Measurements from ENCODE around the gene ZNF787.
A peak's percentile ranks its signal among the peaks of the same experiment; 100 is the strongest.
"Not testable (repeated sequence)": the region's sequence is repeated elsewhere in the genome, so short reads cannot be mapped to it uniquely, and the experiment has no call there.

The ZNF787 gene

DNA sequence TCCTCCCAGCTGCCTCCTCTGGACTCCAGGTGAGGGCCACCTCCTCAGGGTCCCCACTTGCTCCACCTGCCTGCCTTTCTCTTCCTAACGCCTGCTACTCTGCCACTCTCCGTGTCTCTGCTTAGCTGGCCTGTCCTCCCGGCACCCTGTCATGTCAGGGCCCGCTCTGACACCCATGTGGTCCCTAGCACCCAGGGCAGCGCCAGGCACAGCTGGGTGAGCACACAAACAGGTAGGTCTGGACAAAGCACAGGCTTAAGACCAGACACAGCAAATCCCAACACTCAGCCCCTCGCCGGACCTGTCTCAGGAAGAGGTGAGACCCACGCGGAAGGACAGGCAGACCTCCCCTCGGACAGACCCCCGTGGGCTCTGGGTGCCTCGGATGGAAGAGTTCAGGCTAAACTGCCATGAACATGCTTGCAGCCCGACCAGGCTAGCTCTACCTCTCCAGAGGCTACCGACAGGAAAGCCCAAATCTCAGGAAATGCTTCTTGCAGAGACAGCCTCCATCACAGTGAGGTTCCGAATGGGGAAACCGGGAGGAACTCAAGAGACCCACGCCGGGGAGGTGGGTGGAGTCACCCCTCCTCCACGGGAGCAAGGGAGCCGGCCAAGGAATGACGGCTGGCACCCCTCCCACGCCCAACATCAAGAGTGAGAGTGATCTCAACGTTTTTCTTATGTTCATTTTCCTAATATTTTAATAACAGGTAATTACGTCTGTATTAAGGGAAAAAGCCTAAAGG lies 12.5 kb downstream of the ZNF787 start:
- Histone ChIP-seq H3K9ac (ENCODE audit: low read depth, low read length) (no peak overlapping the region), H3K27me3 (ENCODE audit: control insufficient read depth, insufficient read depth, low read length) (no peaks in the 10 kb centered on the region), H3K4me2 (ENCODE audit: low read length) (peak overlapping the region; percentile 55), H3K4me1 (ENCODE audit: control insufficient read depth, insufficient read depth, low read length) (peaks cover 37% of the 10 kb centered on the region), H3K36me3 (ENCODE audit: insufficient read depth, low read length) (peaks cover 16% of the 10 kb centered on the region), H3K9me3 (replicated peaks; ENCODE audit: low read length) (no peaks in the 10 kb centered on the region), H3K4me3 (ENCODE audit: low read length) (no peak overlapping the region)

GRCh38 chr19:56107626-56108351 lies 13.3 kb downstream of the ZNF787 start:
- H3K9me3 ChIP-seq (replicated peaks; ENCODE audit: low read length): no peaks in the 10 kb centered on the region
- no peak overlapping the region for H3K4me2 ChIP-seq (ENCODE audit: low read length)
- no peak overlapping the region for H3K9ac ChIP-seq (ENCODE audit: low read depth, low read length)
- peaks cover 37% of the 10 kb centered on the region for H3K4me1 ChIP-seq (ENCODE audit: control insufficient read depth, insufficient read depth, low read length)
- no peak overlapping the region for H3K4me3 ChIP-seq (ENCODE audit: low read length)
- no peaks in the 10 kb centered on the region for H3K27me3 ChIP-seq (ENCODE audit: control insufficient read depth, insufficient read depth, low read length)
- peaks cover 16% of the 10 kb centered on the region for H3K36me3 ChIP-seq (ENCODE audit: insufficient read depth, low read length)

- H3K4me1 ChIP-seq (ENCODE audit: control insufficient read depth, insufficient read depth, low read length): peaks cover 34% of the 10 kb centered on the region
- H3K27me3 ChIP-seq (ENCODE audit: control insufficient read depth, insufficient read depth, low read length): no peaks in the 10 kb centered on the region
- no peak overlapping the region for H3K4me3 ChIP-seq (ENCODE audit: low read length)
- peaks cover 19% of the 10 kb centered on the region for H3K36me3 ChIP-seq (ENCODE audit: insufficient read depth, low read length)
- no peaks in the 10 kb centered on the region for H3K9me3 ChIP-seq (replicated peaks; ENCODE audit: low read length)
- H3K4me2 ChIP-seq (ENCODE audit: low read length): no peak overlapping the region
- H3K9ac ChIP-seq (ENCODE audit: low read depth, low read length): no peak overlapping the region
Observed at GRCh38 chr19:56106993-56107392, 14.1 kb downstream of the ZNF787 start.

DNA sequence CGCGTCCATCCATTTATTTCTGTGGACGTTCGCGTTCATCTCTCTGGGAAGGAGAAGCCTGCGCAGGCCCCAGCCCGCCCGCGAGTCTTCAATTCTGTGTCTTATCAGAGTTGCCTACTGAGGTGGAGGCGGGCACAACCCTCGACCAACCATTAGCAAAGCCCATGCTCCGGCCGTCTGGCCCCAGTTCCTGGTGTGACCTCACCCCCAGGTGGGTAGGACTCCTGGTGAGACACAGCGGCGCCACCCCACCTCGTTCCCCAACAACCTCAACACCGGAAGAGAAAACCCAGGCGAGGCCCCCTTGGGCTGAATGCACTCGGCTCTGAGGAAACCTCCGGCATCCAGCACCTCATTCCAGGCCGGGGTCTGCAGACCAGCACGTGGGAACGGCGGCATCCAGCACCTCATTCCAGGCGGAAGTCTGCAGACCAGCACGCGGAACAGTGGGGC lies 14.7 kb downstream of the ZNF787 start:
- Histone ChIP-seq H3K9ac (ENCODE audit: low read depth, low read length) (no peak overlapping the region), H3K4me1 (ENCODE audit: control insufficient read depth, insufficient read depth, low read length) (peaks cover 28% of the 10 kb centered on the region), H3K27me3 (ENCODE audit: control insufficient read depth, insufficient read depth, low read length) (no peaks in the 10 kb centered on the region), H3K4me3 (ENCODE audit: low read length) (no peak overlapping the region), H3K4me2 (ENCODE audit: low read length) (no peak overlapping the region), H3K9me3 (replicated peaks; ENCODE audit: low read length) (no peaks in the 10 kb centered on the region), H3K36me3 (ENCODE audit: insufficient read depth, low read length) (peaks cover 24% of the 10 kb centered on the region)

- peaks cover 23% of the 10 kb centered on the region for H3K4me1 ChIP-seq (ENCODE audit: control insufficient read depth, insufficient read depth, low read length)
- peaks cover 27% of the 10 kb centered on the region for H3K36me3 ChIP-seq (ENCODE audit: insufficient read depth, low read length)
- H3K4me2 ChIP-seq (ENCODE audit: low read length); H3K27me3 ChIP-seq (ENCODE audit: control insufficient read depth, insufficient read depth, low read length); H3K9ac ChIP-seq (ENCODE audit: low read depth, low read length); H3K9me3 ChIP-seq (replicated peaks; ENCODE audit: low read length); H3K4me3 ChIP-seq (ENCODE audit: low read length): not testable (repeated sequence)
Observed at GRCh38 chr19:56105831-56106396, 15.2 kb downstream of the ZNF787 start.

DNA sequence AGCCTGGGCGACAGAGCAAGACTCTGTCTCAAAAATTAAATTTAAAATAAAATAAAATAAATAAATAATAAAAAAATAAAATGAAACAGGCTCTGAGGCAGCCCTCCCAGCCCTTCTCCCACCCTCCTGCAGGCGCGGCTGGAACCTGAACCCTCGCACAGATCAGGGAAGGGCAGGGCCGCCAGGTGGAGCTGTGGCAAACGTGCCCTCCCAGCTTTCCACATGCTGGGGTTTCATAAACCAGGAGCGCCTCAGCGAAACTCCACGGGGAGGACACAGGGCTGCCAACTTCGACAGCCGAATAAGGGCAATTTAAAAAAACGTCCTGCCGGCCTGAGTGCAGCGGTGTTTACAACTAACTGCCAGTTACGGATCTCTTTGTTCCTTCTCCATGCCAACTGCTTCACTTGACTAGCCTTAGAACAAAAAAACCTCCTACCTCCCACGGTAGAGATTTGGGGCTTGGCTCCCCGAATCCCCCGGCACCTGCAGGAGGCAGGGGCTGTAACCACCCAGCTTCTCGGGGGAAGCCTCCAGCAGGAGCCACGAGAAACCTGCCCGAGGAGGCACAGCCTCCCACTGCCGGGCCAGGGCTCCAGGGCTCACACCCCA lies 15.9 kb downstream of the ZNF787 start:
- no peak overlapping the region for H3K9ac ChIP-seq (ENCODE audit: low read depth, low read length)
- H3K36me3 ChIP-seq (ENCODE audit: insufficient read depth, low read length): peaks cover 25% of the 10 kb centered on the region
- H3K4me1 ChIP-seq (ENCODE audit: control insufficient read depth, insufficient read depth, low read length): peaks cover 18% of the 10 kb centered on the region
- H3K4me2 ChIP-seq (ENCODE audit: low read length): peak overlapping the region; percentile 42
- H3K9me3 ChIP-seq (replicated peaks; ENCODE audit: low read length): no peaks in the 10 kb centered on the region
- H3K4me3 ChIP-seq (ENCODE audit: low read length): no peak overlapping the region
- H3K27me3 ChIP-seq (ENCODE audit: control insufficient read depth, insufficient read depth, low read length): no peaks in the 10 kb centered on the region

DNA sequence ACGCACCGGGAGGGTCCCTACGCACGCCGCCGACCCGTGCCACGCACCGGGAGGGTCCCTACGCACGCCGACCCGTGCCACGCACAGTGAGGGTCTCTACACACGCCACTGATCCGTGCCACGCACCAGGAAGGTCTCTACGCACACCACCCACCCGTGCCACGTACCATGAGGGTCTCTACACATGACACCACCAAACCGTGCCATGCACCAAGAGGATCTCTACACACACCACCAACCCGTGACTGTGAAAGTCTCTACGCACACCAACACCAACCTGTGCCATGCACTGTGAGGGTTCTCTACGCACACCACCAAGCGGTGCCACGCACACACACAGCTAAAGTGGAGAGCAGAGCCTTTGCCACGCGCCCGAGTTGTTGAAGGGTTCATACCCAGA lies 16.7 kb downstream of the ZNF787 start:
- no peak overlapping the region for H3K4me3 ChIP-seq (ENCODE audit: low read length)
- H3K9ac ChIP-seq (ENCODE audit: low read depth, low read length): no peak overlapping the region
- H3K36me3 ChIP-seq (ENCODE audit: insufficient read depth, low read length): peaks cover 25% of the 10 kb centered on the region
- peaks cover 17% of the 10 kb centered on the region for H3K4me1 ChIP-seq (ENCODE audit: control insufficient read depth, insufficient read depth, low read length)
- H3K27me3 ChIP-seq (ENCODE audit: control insufficient read depth, insufficient read depth, low read length): no peaks in the 10 kb centered on the region
- H3K4me2 ChIP-seq (ENCODE audit: low read length): no peak overlapping the region
- H3K9me3 ChIP-seq (replicated peaks; ENCODE audit: low read length): no peaks in the 10 kb centered on the region

- peaks cover 32% of the 10 kb centered on the region for H3K36me3 ChIP-seq (ENCODE audit: insufficient read depth, low read length)
Observed at GRCh38 chr19:56103027-56103614, 18.0 kb downstream of the ZNF787 start.

GRCh38 chr19:56101746-56102535 lies 19.2 kb downstream of the ZNF787 start:
- Histone ChIP-seq H3K4me1 (ENCODE audit: control insufficient read depth, insufficient read depth, low read length) (peaks cover 6% of the 10 kb centered on the region), H3K27me3 (ENCODE audit: control insufficient read depth, insufficient read depth, low read length) (no peaks in the 10 kb centered on the region), H3K9ac (ENCODE audit: low read depth, low read length) (no peak overlapping the region), H3K4me3 (ENCODE audit: low read length) (no peak overlapping the region), H3K36me3 (ENCODE audit: insufficient read depth, low read length) (peaks cover 33% of the 10 kb centered on the region), H3K4me2 (ENCODE audit: low read length) (no peak overlapping the region), H3K9me3 (replicated peaks; ENCODE audit: low read length) (no peaks in the 10 kb centered on the region)

More at GRCh38 chr19:56103027-56103614, 18.0 kb downstream of the ZNF787 start:
- no peaks in the 10 kb centered on the region for H3K9me3 ChIP-seq (replicated peaks; ENCODE audit: low read length)
- no peak overlapping the region for H3K4me2 ChIP-seq (ENCODE audit: low read length)
- no peak overlapping the region for H3K4me3 ChIP-seq (ENCODE audit: low read length)
- H3K9ac ChIP-seq (ENCODE audit: low read depth, low read length): no peak overlapping the region
- peaks cover 6% of the 10 kb centered on the region for H3K4me1 ChIP-seq (ENCODE audit: control insufficient read depth, insufficient read depth, low read length)
- no peaks in the 10 kb centered on the region for H3K27me3 ChIP-seq (ENCODE audit: control insufficient read depth, insufficient read depth, low read length)

- H3K36me3 ChIP-seq (ENCODE audit: insufficient read depth, low read length): peaks cover 28% of the 10 kb centered on the region
- no peaks in the 10 kb centered on the region for H3K27me3 ChIP-seq (ENCODE audit: control insufficient read depth, insufficient read depth, low read length)
- H3K4me1 ChIP-seq (ENCODE audit: control insufficient read depth, insufficient read depth, low read length): peaks cover 6% of the 10 kb centered on the region
- no peak overlapping the region for H3K9ac ChIP-seq (ENCODE audit: low read depth, low read length)
- no peak overlapping the region for H3K4me2 ChIP-seq (ENCODE audit: low read length)
- no peaks in the 10 kb centered on the region for H3K9me3 ChIP-seq (replicated peaks; ENCODE audit: low read length)
- H3K4me3 ChIP-seq (ENCODE audit: low read length): no peak overlapping the region
Observed at GRCh38 chr19:56101095-56101494, 20.0 kb downstream of the ZNF787 start.

Measured in skeletal muscle satellite cell (primary cell).